ENCODE measurements around the gene YPEL1.

The YPEL1 gene

DNA sequence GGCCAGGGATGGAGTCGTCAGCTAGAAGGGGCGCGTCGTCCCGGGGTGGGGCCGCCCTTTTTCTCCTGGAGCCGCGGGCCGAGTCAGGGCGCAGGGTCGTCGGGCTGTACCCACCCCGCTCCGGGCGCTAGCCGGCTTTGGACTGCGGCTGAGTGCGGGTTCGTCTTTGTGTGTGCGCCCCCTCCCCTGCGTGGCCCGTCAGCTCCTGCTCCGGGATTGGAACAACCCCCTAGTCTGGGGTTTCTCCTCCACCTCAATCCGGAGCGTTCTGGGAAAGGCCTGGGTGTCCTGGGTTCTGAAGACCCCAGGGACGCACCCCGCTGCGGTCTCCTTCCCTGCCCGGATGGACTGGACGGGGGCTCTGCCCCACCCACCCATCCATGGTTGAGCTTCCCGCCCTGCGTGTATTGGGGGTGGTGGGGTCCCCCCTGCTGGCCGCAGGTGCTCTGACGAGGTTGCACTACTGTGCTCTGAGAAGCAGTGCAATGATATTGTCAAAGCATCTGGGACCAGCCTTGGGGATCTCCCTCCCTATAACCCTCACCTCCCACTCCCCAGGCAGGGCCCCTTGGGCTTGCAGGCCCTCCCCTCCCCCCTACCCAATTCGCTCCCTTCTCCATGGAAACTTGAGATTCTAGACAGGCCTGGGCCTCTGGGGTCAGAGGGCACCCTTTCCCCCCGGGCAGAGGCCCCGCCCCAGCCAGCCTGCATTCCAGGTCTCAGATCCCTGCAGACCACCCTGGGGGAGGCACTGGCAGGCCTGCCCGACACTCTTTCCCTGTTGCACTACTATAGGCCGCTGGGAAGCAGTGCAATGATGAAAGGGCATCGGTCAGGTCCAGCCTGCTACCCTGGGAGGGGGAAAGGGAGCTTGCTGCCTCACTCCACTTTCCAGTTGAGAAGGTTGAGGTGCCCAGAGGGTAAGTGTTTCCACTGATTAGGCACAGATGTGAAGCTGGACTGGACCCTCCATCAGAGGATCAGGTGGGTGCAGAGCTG, 82.7 kb downstream of the YPEL1 start:
- TF ChIP-seq, protein P1, sequence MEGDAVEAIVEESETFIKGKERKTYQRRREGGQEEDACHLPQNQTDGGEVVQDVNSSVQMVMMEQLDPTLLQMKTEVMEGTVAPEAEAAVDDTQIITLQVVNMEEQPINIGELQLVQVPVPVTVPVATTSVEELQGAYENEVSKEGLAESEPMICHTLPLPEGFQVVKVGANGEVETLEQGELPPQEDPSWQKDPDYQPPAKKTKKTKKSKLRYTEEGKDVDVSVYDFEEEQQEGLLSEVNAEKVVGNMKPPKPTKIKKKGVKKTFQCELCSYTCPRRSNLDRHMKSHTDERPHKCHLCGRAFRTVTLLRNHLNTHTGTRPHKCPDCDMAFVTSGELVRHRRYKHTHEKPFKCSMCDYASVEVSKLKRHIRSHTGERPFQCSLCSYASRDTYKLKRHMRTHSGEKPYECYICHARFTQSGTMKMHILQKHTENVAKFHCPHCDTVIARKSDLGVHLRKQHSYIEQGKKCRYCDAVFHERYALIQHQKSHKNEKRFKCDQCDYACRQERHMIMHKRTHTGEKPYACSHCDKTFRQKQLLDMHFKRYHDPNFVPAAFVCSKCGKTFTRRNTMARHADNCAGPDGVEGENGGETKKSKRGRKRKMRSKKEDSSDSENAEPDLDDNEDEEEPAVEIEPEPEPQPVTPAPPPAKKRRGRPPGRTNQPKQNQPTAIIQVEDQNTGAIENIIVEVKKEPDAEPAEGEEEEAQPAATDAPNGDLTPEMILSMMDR (conservative IDR thresholded peaks at IDR 0.05; ENCODE audit: low read depth, low read length) = no peak
- peak overlapping the region; percentile 81 for H3K4me3 ChIP-seq (ENCODE audit: low read depth, low read length)
- no peak for DNase-seq (ENCODE audit: low read depth)

DNA sequence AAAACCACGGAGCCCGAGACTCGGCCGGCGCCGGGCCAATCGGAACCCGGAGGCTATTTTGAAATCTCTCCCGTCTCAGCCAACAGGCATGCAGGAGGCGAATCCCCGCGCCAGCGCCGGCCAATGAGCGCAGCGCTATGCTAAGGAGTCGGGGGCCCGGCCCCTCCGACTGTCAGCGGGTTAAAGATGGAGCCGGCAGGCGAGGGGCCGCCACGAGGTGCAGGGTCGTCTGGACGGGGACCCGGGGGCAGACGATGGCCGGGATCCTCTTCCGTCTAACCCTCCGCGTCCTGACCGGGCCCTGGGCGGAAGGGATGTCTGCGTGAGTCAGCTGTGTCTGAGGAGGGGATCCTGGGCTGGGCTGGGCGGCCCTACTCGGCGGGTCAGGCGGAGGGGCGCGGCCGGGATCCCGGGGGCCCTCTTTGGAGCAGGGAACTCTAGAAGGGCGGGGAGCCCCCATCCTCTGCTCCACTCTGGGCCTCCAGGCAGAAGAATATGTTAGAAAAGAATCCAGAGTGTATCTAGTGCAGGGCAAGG, 83.5 kb downstream of the YPEL1 start:
- TF ChIP-seq, protein P1 (conservative IDR thresholded peaks at IDR 0.05; ENCODE audit: low read depth, low read length) = no peak
- peak; percentile 86 for DNase-seq (ENCODE audit: low read depth)
- peak overlapping the region; percentile 81 for H3K4me3 ChIP-seq (ENCODE audit: low read depth, low read length)

DNA sequence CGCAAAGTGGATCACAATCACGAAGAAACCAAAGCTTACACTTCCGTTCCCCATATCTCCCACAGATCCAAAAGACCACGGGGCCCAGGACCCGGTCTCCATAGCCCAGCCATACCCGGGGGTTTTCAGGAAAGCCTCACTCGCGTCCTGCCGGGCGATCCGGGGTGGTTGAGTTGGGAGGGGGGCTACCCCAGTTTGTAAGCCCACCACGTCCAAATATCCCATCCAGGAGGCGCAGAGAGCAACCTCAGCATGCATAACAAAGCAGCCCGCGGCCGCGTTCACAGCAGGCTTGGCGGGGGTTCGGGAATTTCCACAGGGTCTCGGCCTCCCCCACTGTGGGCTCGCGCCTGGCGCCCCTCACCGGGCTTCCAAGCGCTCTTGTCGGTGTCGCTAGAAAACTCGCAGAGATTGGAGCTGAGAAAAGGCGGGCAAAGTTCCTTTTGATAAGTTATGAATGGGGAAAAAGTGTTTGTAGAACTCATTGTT, 84.0 kb downstream of the YPEL1 start:
- H3K4me3 ChIP-seq (ENCODE audit: low read depth, low read length) = peak overlapping the region; percentile 81
- DNase-seq (ENCODE audit: low read depth) = no peak
- TF ChIP-seq, protein P1 (conservative IDR thresholded peaks at IDR 0.05; ENCODE audit: low read depth, low read length) = no peak

DNA sequence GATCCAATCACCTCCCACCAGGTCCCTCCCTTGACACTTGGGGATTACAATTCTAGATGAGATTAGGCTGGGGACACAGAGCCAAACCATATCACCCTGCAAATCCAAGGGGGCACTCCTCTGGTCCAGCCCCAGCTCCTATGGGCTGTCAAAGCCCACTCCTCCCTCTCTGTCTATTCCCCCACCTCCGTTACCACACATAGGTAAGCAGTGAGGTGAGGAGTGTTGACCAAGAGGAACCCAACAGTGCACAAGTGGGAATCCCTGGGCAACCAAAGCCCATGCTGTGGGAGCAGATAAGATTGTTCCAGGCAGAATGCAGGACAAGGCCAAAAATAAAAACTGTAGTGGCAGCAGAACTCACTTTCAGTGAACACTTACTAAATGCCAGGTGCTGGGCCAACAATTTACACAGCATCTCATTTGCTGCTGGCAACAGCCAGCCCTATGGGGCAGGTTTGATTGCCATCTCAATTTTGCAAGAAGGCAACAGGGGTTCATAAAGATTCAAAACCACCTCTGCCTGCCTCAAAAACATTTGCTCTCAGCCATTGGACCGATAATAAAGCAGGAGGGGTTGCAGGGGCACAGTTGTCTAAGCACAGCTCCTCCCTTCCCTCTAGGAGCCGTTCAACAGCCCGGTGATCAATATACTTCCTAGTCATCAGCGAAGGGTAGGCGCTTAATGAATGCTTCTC, 84.6 kb downstream of the YPEL1 start:
- TF ChIP-seq, protein P1 (conservative IDR thresholded peaks at IDR 0.05; ENCODE audit: low read depth, low read length) = no peak

DNA sequence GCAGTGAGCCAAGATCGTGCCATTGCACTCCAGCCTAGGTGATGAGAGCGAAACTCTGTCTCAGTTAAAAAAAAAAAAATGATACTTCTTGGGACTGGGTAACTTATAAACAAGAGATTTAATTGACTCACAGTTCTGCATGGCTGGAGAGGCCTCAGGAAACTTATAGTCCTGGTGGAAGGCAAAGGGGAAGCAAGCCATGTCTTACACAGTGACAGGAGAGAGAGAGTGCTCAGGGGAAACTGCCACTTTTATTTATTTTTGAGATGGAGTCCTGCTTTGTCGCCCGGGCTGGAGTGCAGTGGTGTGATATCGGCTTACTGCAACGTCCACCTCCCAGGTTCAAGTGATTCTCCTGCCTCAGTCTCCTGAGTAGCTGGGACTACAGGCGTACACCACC, 85.3 kb downstream of the YPEL1 start:
- no peak overlapping the region for H3K4me3 ChIP-seq (ENCODE audit: low read depth, low read length)
- no peak for DNase-seq (ENCODE audit: low read depth)
- TF ChIP-seq, protein P1 (conservative IDR thresholded peaks at IDR 0.05; ENCODE audit: low read depth, low read length) = no peak

More for the DNA sequence above, 84.6 kb downstream of the YPEL1 start:
- DNase-seq (ENCODE audit: low read depth) = no peak
- H3K4me3 ChIP-seq (ENCODE audit: low read depth, low read length) = peak overlapping the region; percentile 81

All from choroid plexus epithelial cell (primary cell).